ENCODE measurements around the gene SUSD2.
"Not testable (repeated sequence)": the region's sequence is repeated elsewhere in the genome, so short reads cannot be mapped to it uniquely, and the experiment has no call there.

GRCh38 chr22:24203856-24204255, 22.6 kb downstream of the SUSD2 start:
- TF ChIP-seq JUN (IDR thresholded peaks at IDR 0.05; ENCODE audit: low read depth, low read length); POLR2A (IDR thresholded peaks at IDR 0.05; ENCODE audit: control extremely low read depth in 1 of 2, low read depth in 2 of 2, low read length in 2 of 2); CTCF (IDR thresholded peaks at IDR 0.05; ENCODE audit: control extremely low read depth in 1 of 3, insufficient read depth in 1 of 3, low read depth in 1 of 3, low read length in 3 of 3); BACH1 (IDR thresholded peaks at IDR 0.05; ENCODE audit: low read length); CHD2 (IDR thresholded peaks at IDR 0.05; ENCODE audit: low read length); EGR1 (IDR thresholded peaks at IDR 0.05; ENCODE audit: borderline replicate concordance, low read depth, low read length); BRCA1 (IDR thresholded peaks at IDR 0.05; ENCODE audit: low read depth, low read length): not testable (repeated sequence)
